ENCODE data around the gene CDK19. TPM values are rescaled to one million over a fixed set of nuclear protein-coding genes. Genes with fewer than 3 reads are reported as not detected.

The CDK19 gene
- total RNA-seq, 2 donors from 2014 or later, result 18.3 to 39.8 TPM

GRCh38 chr6:110635096-110635495 lies 180.2 kb downstream of the CDK19 start:
- ATAC-seq (replicated peaks), result no peak
- Mint-ChIP-seq H3K36me3 (ENCODE audit: low read depth) (peaks cover 7% of the 10 kb centered on the region), H3K27ac (no peak overlapping the region), H3K9me3 (no peaks in the 10 kb centered on the region), H3K27me3 (no peaks in the 10 kb centered on the region), H3K4me3 (no peak overlapping the region), H3K4me1 (peaks cover 4% of the 10 kb centered on the region)

DNA sequence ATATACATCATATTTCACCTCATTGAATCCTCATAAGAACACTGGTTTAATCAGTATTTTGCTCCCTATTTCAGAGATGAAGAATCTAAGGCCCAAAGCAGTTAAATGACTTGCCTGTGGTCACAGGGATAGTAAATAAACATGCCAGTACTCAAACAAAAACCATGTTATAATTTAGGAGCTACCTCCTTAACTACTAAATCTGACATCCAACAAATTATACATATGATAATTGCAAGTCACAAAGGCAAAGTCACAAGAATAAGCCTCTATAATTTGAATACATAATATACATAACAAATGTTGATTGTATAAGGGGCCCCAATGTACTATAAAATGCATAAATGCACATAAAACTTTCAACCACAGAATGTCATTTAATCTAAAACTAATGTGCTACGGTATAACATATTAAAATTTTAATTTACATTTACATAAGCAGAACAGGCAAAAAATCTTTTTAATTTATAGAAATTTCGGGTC lies 181.5 kb downstream of the CDK19 start:
- H3K4me3 Mint-ChIP-seq, result no peak overlapping the region
- no peaks in the 10 kb centered on the region for H3K27me3 Mint-ChIP-seq
- H3K9me3 Mint-ChIP-seq, result no peaks in the 10 kb centered on the region
- no peak overlapping the region for H3K27ac Mint-ChIP-seq
- H3K36me3 Mint-ChIP-seq (ENCODE audit: low read depth), result peaks cover 6% of the 10 kb centered on the region
- ATAC-seq (replicated peaks), result no peak
- no peaks in the 10 kb centered on the region for H3K4me1 Mint-ChIP-seq

- no peaks in the 10 kb centered on the region for H3K9me3 Mint-ChIP-seq
- H3K27ac Mint-ChIP-seq, result no peak overlapping the region
- no peak for ATAC-seq (replicated peaks)
- no peaks in the 10 kb centered on the region for H3K27me3 Mint-ChIP-seq
- peaks cover 26% of the 10 kb centered on the region for H3K36me3 Mint-ChIP-seq (ENCODE audit: low read depth)
- H3K4me3 Mint-ChIP-seq, result no peak overlapping the region
- no peaks in the 10 kb centered on the region for H3K4me1 Mint-ChIP-seq
These were observed 186.1 kb downstream of the CDK19 start for GRCh38 chr6:110629153-110629552.

- H3K27me3 Mint-ChIP-seq, result no peaks in the 10 kb centered on the region
- ATAC-seq (replicated peaks), result no peak
- H3K4me1 Mint-ChIP-seq, result no peaks in the 10 kb centered on the region
- H3K4me3 Mint-ChIP-seq, result no peak overlapping the region
- H3K27ac Mint-ChIP-seq, result no peak overlapping the region
- no peaks in the 10 kb centered on the region for H3K9me3 Mint-ChIP-seq
- peaks cover 26% of the 10 kb centered on the region for H3K36me3 Mint-ChIP-seq (ENCODE audit: low read depth)
These were observed 186.9 kb downstream of the CDK19 start for GRCh38 chr6:110628330-110628729.

DNA sequence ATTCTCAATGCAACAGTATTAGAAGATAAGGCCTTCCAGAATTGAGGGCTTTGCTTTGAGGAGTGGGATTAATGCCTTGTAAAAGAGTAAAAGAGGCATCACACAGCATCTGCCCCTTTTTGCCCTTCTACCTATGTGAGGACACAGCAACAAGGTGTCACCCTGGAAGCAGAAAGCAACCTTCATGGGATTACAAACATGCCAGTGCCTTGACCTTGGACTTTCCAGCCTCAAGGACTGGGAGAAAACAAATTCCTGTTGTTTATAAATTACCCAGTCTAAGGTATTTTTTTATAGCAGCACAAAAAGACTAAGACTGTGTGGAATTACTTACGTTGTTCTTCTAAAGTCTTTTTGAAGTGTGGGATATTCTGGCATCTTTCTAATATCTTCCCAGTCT lies 188.8 kb downstream of the CDK19 start:
- Mint-ChIP-seq H3K27me3 (no peaks in the 10 kb centered on the region), H3K4me3 (no peak overlapping the region), H3K36me3 (ENCODE audit: low read depth) (peaks cover 43% of the 10 kb centered on the region), H3K4me1 (no peaks in the 10 kb centered on the region), H3K9me3 (no peaks in the 10 kb centered on the region), H3K27ac (no peak overlapping the region)
- no peak for ATAC-seq (replicated peaks)

DNA sequence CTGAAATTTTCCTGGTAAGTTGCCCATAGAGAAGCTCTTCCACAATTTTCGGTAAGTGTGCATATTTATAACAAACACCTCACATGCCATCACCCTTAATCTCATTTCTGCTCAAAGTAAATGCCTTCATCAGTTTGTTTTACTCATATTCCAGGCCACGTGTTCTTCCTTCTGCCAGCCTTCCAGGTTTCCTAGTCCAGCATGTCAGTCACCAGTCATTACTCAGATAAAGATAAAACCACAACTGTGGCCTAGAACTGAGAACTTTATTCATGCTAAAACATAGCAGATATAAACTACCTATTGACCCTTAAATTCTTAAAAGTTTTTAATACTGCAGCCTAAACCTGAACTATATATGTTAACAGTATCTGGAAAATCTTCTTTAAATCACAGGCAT lies 189.4 kb downstream of the CDK19 start:
- Mint-ChIP-seq H3K4me1 (no peaks in the 10 kb centered on the region), H3K27ac (no peak overlapping the region)
- ATAC-seq (replicated peaks), result no peak

DNA sequence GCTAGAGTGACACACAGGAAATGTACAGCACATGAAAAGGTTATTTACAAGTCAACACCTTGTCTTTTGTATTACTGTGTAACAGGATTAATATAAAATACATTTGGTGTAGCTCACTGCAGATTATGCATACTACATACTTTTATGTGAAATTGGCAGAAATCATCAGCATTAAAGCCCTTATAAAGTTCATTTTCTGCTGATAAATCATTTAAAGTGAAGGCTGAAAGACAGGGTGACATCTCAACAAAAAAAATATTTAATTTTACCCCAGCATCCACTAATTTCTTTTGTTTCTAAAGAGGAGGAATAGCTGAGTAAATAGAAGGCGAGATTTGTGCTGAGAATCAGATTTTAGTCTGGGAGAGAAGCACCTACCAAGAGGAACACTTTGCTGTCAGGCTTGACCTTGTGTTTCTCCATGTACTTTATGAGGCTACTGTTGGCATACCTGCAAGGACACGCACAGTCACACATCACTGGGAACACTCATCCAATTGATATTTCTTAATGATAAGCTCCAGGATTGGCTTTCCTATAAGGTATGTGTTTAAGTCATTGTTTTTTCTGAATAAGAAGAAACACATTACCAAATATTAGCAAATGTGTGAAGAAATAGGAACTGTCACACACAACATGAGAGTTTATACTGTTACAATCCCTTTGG lies 192.2 kb downstream of the CDK19 start:
- peaks cover 8% of the 10 kb centered on the region for H3K4me1 Mint-ChIP-seq
- H3K9me3 Mint-ChIP-seq, result no peaks in the 10 kb centered on the region
- H3K4me3 Mint-ChIP-seq, result no peak overlapping the region
- H3K27me3 Mint-ChIP-seq, result no peaks in the 10 kb centered on the region
- ATAC-seq (replicated peaks), result no peak
- H3K36me3 Mint-ChIP-seq (ENCODE audit: low read depth), result peaks cover 61% of the 10 kb centered on the region
- H3K27ac Mint-ChIP-seq, result peak overlapping the region; percentile 33

More for the DNA sequence above, 189.4 kb downstream of the CDK19 start:
- Mint-ChIP-seq H3K9me3 (no peaks in the 10 kb centered on the region), H3K4me3 (no peak overlapping the region), H3K27me3 (no peaks in the 10 kb centered on the region), H3K36me3 (ENCODE audit: low read depth) (peaks cover 49% of the 10 kb centered on the region)

GRCh38 chr6:110621061-110621460 lies 194.2 kb downstream of the CDK19 start:
- no peaks in the 10 kb centered on the region for H3K9me3 Mint-ChIP-seq
- no peaks in the 10 kb centered on the region for H3K27me3 Mint-ChIP-seq
- no peak overlapping the region for H3K4me3 Mint-ChIP-seq
- ATAC-seq (replicated peaks), result no peak
- peaks cover 67% of the 10 kb centered on the region for H3K36me3 Mint-ChIP-seq (ENCODE audit: low read depth)
- H3K4me1 Mint-ChIP-seq, result peaks cover 8% of the 10 kb centered on the region
- no peak overlapping the region for H3K27ac Mint-ChIP-seq

DNA sequence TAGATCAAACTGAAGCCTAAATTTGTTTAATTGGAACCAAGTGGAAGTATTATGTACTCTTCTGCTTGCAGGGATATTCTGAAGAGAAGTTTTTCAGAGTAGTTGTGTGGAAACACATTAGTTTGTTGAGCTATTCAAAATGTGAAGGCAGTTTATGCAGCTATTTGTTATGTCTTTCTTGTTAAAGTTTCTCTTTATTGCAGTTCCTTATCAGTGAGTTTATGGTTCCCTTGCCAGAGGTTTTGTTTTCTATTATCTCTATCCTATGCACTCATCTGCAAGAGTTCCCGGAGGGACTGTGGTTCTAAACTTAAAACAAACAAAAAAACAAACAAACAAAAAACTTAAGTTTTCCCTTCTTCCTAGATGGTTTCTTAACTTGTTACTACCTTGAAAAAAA lies 195.2 kb downstream of the CDK19 start:
- H3K4me3 Mint-ChIP-seq, result no peak overlapping the region
- H3K4me1 Mint-ChIP-seq, result peaks cover 8% of the 10 kb centered on the region
- ATAC-seq (replicated peaks), result no peak

DNA sequence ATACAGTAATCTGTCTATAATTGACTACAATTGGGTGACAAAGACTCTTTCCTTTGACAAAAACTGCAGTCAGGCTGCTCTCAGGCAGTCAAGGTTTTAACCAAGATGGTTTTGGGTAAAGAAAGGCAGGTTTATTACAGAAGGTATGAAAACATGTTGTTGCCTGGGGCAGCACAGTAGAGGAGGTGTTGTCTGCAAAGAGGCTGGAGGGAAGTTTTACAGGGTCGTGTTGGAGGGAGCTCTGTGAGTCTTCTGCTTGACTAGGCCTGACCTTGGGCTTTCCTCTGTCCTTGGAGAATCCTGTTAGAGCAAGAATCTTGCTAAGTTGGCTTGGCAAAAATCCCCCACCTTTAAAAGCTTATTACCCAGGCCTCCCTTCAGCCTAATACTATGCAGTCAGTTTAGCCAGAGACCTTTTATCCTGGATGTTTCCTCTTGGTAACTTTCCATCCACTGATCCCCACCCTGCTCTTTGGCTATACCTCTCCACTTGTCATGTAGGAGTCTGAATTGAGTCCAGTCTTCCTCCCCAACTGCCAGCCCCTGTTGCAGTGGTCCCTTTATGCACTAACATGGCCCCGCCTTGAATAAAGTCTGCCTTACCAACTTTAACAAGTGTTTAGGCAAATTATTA lies 195.9 kb downstream of the CDK19 start:
- Mint-ChIP-seq H3K27ac (no peak overlapping the region), H3K4me3 (no peak overlapping the region), H3K36me3 (ENCODE audit: low read depth) (peaks cover 75% of the 10 kb centered on the region), H3K4me1 (peaks cover 8% of the 10 kb centered on the region), H3K27me3 (no peaks in the 10 kb centered on the region), H3K9me3 (no peaks in the 10 kb centered on the region)
- no peak for ATAC-seq (replicated peaks)

More for the DNA sequence above, 195.2 kb downstream of the CDK19 start:
- no peaks in the 10 kb centered on the region for H3K9me3 Mint-ChIP-seq
- peaks cover 69% of the 10 kb centered on the region for H3K36me3 Mint-ChIP-seq (ENCODE audit: low read depth)
- H3K27ac Mint-ChIP-seq, result no peak overlapping the region
- no peaks in the 10 kb centered on the region for H3K27me3 Mint-ChIP-seq

- Mint-ChIP-seq H3K27ac (peak overlapping the region; percentile 41), H3K27me3 (no peaks in the 10 kb centered on the region), H3K9me3 (no peaks in the 10 kb centered on the region), H3K4me3 (no peak overlapping the region), H3K4me1 (peaks cover 8% of the 10 kb centered on the region), H3K36me3 (ENCODE audit: low read depth) (peaks cover 82% of the 10 kb centered on the region)
- no peak for ATAC-seq (replicated peaks)
These were observed 196.5 kb downstream of the CDK19 start for GRCh38 chr6:110618591-110619267.

DNA sequence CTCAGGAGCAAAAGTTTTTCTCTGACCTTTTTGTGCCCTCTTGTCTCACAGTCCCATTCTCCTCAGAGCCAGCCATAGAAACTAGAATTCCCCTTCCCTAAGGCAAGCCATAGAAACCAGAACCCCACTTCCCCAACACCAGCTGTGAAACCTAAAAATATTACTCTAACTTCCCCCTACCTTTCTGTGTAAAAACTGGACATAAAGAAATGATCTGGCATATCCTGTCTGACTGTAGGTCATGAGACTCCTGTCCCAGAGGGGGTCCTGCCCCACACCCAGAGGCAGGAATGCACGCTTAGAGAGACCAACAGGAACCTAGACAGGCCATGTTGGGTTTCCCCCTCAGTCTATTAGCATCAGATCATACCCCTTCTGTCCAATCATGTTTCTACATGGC lies 198.2 kb downstream of the CDK19 start:
- H3K36me3 Mint-ChIP-seq (ENCODE audit: low read depth), result peaks cover 74% of the 10 kb centered on the region
- no peak overlapping the region for H3K4me3 Mint-ChIP-seq
- H3K27ac Mint-ChIP-seq, result peak overlapping the region; percentile 73
- H3K27me3 Mint-ChIP-seq, result no peaks in the 10 kb centered on the region
- no peaks in the 10 kb centered on the region for H3K9me3 Mint-ChIP-seq
- peaks cover 8% of the 10 kb centered on the region for H3K4me1 Mint-ChIP-seq
- ATAC-seq (replicated peaks), result no peak

GRCh38 chr6:110615722-110616121 lies 199.5 kb downstream of the CDK19 start:
- no peaks in the 10 kb centered on the region for H3K27me3 Mint-ChIP-seq
- no peaks in the 10 kb centered on the region for H3K9me3 Mint-ChIP-seq
- peaks cover 8% of the 10 kb centered on the region for H3K4me1 Mint-ChIP-seq
- no peak for ATAC-seq (replicated peaks)
- H3K36me3 Mint-ChIP-seq (ENCODE audit: low read depth), result peaks cover 61% of the 10 kb centered on the region
- H3K27ac Mint-ChIP-seq, result no peak overlapping the region
- H3K4me3 Mint-ChIP-seq, result no peak overlapping the region

DNA sequence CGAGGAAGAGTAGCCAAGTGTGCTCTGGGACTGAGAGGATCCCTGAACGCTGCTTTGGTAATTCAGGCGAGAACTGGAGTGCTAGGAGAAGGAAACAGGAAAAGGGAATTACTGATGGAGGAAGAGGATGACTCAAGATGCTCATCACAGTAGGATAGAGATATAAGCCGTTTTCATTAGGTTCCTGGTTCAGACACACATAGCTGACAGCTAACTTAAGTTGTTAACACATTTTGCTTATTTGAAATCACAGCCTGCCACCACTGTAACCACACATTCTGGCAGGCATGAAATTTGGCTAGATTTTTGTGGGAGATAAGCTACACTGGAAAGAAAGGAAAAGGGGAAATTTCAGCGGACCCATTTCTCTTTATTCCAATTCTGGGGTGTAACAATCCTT lies 200.7 kb downstream of the CDK19 start:
- peaks cover 50% of the 10 kb centered on the region for H3K36me3 Mint-ChIP-seq (ENCODE audit: low read depth)
- H3K4me1 Mint-ChIP-seq, result peaks cover 8% of the 10 kb centered on the region
- H3K27ac Mint-ChIP-seq, result no peak overlapping the region
- no peaks in the 10 kb centered on the region for H3K9me3 Mint-ChIP-seq
- H3K4me3 Mint-ChIP-seq, result no peak overlapping the region
- ATAC-seq (replicated peaks), result no peak
- no peaks in the 10 kb centered on the region for H3K27me3 Mint-ChIP-seq

DNA sequence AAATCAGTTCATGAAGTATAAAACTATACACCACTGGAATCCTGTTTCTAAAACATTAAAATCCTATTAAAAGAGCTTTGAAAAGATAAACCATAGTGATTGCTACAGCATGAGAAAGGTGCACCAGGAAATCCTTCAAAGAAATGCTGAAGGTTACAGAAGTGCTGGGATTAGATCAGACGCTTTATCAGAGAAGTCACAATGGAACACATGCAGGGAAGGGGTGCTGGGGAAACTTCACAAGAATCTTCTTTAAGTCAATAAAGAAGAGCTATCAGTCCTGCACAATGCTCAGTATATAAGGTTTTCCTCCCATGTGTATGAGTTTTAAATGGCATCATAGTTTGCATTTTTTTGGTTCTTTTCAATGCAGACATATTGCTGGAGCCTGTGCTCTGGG lies 201.2 kb downstream of the CDK19 start:
- ATAC-seq (replicated peaks), result no peak
- no peak overlapping the region for H3K27ac Mint-ChIP-seq

More for the DNA sequence above, 201.2 kb downstream of the CDK19 start:
- Mint-ChIP-seq H3K27me3 (no peaks in the 10 kb centered on the region), H3K4me3 (no peak overlapping the region), H3K9me3 (no peaks in the 10 kb centered on the region), H3K36me3 (ENCODE audit: low read depth) (peaks cover 48% of the 10 kb centered on the region), H3K4me1 (peaks cover 8% of the 10 kb centered on the region)

Data from activated T-helper 17 cell treated with anti-CD3 and anti-CD28 coated beads, Interleukin-2, amount 50 U/mL, for 72 hours (primary cell).